Activated gamma-delta T cell treated with anti-CD3 and anti-CD28 coated beads, Interleukin-2, amount 50 U/mL, for 16 hours (primary cell): Measurements from ENCODE around the gene DNM2.
"Not testable (repeated sequence)": the region's sequence is repeated elsewhere in the genome, so short reads cannot be mapped to it uniquely, and the experiment has no call there.

Experiments used
- DNase-seq: peaks from one replicate; pipeline ENCODE4 v3.0.0-alpha.2; 2020; ENCODE audit warnings: low read depth

DNM2 gene

DNA sequence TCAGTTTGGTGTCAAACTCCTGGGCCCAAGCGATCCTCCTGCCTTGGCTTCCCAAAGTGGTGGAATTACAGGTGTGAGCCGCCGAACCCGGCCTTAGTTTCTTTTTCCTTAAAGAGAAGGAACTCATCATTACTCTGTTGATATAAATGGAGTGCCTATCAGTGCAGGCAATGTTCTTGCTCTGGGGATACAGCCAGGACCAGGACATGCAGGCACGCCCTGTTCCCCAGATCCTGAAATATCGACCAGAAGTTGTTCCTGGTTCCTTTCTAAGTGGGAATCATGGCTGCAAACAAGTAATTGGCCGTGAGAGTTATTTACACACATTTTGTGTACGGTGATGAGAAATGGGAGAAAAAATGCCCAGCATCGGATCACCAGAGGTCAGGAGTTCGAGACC, 8.4 kb downstream of the DNM2 start:
- no peak for DNase-seq

DNA sequence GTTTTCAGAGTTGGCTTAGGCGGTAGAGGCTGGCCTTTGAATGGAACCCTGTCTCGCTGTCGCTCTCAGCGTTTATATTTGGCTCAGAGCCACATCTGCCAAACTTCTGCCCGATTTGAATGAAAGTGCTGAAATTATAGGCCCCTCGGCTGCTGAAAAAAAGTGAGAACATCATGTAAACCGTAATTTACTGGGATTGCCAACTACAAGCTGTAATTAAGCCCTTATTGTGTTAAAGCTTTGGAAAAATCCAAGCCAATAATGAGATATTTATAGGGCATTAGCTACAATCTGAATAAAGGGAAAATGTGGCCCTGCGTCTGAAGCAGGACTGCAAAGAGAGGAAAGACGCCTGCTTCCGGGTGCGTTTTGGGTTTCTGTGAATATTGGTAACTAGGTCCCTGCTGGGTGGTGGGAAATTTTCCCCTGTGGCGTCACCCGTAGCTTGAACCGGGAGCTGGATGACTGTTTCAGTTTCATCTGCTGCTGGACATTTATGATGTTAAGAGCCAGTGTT, 9.9 kb downstream of the DNM2 start:
- DNase-seq, result no peak

GRCh38 chr19:10729411-10729810, 11.5 kb downstream of the DNM2 start:
- DNase-seq, result no peak

DNA sequence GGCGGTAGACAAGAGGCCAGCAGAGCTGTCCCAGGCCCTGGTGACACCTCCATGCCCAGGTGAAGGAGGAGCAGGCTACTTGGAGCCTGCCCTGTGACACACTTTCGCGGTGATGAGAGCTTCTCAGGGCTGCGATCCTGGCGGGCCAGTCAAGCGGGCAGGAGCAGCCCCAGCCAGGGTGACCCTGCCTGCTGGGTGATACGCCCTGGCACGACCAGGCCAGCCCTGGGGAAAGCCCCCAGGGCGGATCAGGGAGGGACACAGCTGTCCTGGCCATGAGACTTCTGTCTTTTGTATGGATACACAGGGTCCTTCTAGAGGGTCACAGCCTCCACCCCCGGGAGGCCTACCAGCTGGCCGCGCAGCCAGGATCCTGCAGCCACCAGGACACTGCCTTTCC, 13.1 kb downstream of the DNM2 start:
- no peak for DNase-seq

DNA sequence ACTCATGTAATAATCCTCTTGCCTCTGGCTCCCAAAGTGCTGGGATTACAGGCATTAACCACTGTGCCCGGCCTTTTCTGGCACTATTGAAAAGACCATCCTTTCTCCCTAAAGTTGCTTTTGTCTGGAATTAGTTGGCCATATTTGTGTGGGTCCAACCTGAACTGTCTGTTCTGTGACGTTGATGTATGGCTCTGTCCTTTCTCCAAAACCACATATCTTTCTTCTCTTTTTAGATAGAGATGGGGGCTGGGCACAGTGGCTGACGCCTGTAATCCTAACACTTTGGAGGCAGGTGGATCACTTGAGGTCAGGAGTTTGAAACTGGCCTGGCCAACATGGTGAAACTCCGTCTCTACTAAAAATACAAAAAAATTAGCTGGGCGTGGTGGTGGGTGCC, 17.9 kb downstream of the DNM2 start:
- no peak for DNase-seq

- no peak for DNase-seq
These were observed 18.3 kb downstream of the DNM2 start for GRCh38 chr19:10736189-10736588.

- DNase-seq, result no peak
These were observed 19.2 kb downstream of the DNM2 start for GRCh38 chr19:10736916-10737551.

- DNase-seq, result no peak
These were observed 19.8 kb downstream of the DNM2 start for GRCh38 chr19:10737722-10738121.

- DNase-seq, result no peak
These were observed 22.9 kb downstream of the DNM2 start for GRCh38 chr19:10740798-10741197.

- DNase-seq, result no peak
These were observed 24.6 kb downstream of the DNM2 start for GRCh38 chr19:10742476-10742875.

- no peak for DNase-seq
These were observed 26.4 kb downstream of the DNM2 start for GRCh38 chr19:10744253-10744798.

- no peak for DNase-seq
These were observed 27.0 kb downstream of the DNM2 start for GRCh38 chr19:10744801-10745293.

- not testable (repeated sequence) for DNase-seq
These were observed 28.6 kb downstream of the DNM2 start for GRCh38 chr19:10746437-10746836.

DNA sequence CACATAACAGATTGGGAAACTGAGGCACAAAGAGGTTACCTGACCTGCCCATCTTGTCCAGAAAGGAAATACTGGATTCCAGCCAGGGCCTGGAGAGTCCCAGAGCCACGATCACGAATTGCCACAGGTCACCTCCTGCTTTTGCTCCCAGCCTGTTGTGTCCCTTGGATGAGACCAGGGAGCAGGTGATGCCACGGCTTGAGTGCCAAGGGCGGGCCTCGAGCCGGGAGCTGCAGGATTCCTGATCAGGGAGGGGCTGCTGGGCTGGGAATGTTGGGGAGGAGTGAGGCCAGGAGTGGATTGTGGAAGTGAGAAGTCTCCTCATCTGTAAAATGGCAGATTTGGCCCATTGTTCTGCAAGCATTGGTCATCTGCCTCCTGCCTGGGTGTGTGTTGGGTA, 29.4 kb downstream of the DNM2 start:
- DNase-seq, result no peak

DNA sequence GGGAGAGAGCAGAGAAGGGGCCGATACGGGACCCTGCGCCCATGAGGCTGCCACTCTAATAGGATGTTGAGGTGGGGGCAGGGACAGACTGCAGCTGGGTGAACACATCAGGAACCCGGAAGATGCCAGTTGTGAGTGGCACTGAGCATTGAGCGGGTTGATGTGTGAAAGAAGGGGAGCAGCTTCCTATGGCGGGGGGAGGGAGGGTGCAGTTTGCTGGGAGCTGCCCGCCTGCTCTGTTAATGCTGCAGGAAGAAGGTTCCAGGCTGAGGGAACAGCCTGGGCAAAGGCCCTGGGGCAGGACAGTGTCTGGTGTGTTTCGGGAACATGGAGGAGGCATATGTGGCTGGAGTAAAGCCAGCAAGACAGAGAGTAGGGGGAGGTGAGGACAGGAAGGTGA, 29.8 kb downstream of the DNM2 start:
- DNase-seq, result no peak

DNA sequence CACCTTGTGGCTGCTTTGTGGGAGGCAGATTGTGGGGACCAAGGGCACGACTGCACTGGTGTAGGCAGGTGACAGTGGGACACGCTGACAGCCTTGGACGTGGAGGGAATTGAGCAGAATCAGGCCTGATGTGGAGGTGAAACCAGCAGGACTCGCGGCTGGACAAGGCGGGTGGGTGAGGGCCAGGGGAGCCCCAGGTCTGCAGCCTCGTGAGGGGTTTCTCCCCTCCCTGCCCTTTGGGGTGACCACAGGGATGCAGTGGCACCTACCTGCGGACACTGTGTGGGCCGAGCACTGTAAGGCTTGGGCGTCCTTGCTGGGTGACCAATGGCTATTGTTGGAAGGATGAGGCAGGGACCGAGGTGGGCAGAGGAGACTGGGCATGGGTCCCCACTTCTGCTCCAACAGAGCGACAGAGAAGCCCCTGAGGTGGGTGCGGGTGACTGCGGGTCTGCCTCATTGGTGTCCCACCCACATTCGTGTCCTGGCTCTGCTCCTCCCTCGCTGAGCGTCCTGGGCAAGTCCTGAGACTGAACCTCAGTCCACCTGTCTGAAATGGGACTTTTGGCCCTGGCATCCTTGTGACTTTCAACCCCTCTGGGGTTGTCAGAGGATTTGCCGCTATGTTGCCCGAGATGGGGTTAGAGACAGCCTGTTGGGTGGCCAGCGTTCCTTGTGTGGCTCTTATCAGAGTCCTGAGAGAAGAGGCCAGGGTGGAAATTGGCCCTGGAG, 30.5 kb downstream of the DNM2 start:
- no peak for DNase-seq

DNA sequence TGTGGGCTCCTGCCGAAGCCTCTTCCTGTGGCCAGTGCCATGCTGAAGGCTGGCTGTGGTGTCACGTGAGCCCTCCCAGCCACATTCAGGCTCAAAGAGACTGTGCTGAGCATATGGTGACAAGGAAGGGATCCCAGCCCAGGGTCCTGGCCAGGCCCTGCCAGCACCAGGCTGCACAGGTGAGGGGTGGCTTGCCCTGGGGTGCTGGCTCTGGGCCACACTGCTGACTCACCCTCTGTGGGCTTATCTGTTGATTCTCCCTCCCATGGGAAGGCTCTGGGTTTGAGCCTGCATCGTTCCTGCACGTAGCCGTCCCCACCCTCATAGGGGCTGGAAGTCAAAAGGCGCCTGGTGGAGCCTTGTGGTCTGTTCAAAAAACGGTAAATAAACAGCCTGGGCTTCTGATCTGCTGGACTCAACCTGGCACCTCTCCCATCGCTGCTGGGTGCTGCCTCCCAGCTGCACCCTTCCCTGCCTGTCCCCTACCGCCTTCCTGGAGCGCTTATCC, 31.1 kb downstream of the DNM2 start:
- DNase-seq, result no peak

GRCh38 chr19:10749435-10750384, 31.8 kb downstream of the DNM2 start:
- no peak for DNase-seq

- no peak for DNase-seq
These were observed 33.5 kb downstream of the DNM2 start for GRCh38 chr19:10751109-10751953.

- no peak for DNase-seq
These were observed 34.5 kb downstream of the DNM2 start for GRCh38 chr19:10752237-10752912.
